Activated naive CD8-positive, alpha-beta T cell (primary cell): ENCODE data around the gene ACOXL.

ENCODE experiments used
- H3K27ac Mint-ChIP-seq: one replicate; pipeline ENCODE4 v1.8.0; 2021; ENCODE audit warnings: mixed read lengths
- H3K27me3 Mint-ChIP-seq: one replicate; pipeline ENCODE4 v1.8.0; 2021; ENCODE audit warnings: mixed read lengths
- H3K36me3 Mint-ChIP-seq: one replicate; pipeline ENCODE4 v1.8.0; 2021; ENCODE audit warnings: mixed read lengths
- H3K4me1 Mint-ChIP-seq: one replicate; pipeline ENCODE4 v1.8.0; 2021; ENCODE audit warnings: low read depth, mixed read lengths
- H3K4me3 Mint-ChIP-seq: one replicate; pipeline ENCODE4 v1.8.0; 2021; ENCODE audit warnings: mild to moderate bottlenecking, mixed read lengths
- H3K9me3 Mint-ChIP-seq: one replicate; pipeline ENCODE4 v1.8.0; 2021; ENCODE audit warnings: low read depth, mixed read lengths

Gene ACOXL

GRCh38 chr2:110788976-110789375 is 56.6 kb downstream of the ACOXL start:
- Mint-ChIP-seq H3K4me1 (no peaks in the 10 kb centered on the region), H3K36me3 (peaks cover 2% of the 10 kb centered on the region), H3K27ac (no peak overlapping the region), H3K27me3 (peaks cover 15% of the 10 kb centered on the region), H3K9me3 (peaks cover 4% of the 10 kb centered on the region), H3K4me3 (no peak overlapping the region)

- Mint-ChIP-seq H3K4me1 (no peaks in the 10 kb centered on the region), H3K27ac (no peak overlapping the region), H3K36me3 (peaks cover 2% of the 10 kb centered on the region), H3K9me3 (peaks cover 4% of the 10 kb centered on the region), H3K4me3 (no peak overlapping the region), H3K27me3 (peaks cover 18% of the 10 kb centered on the region)
Measured at GRCh38 chr2:110789706-110790105, 57.3 kb downstream of the ACOXL start.

- Mint-ChIP-seq H3K9me3 (no peaks in the 10 kb centered on the region), H3K27me3 (peaks cover 15% of the 10 kb centered on the region), H3K27ac (no peak overlapping the region), H3K4me3 (no peak overlapping the region), H3K36me3 (peaks cover under 1% of the 10 kb centered on the region), H3K4me1 (no peaks in the 10 kb centered on the region)
Measured at GRCh38 chr2:110790907-110791306, 58.5 kb downstream of the ACOXL start.

GRCh38 chr2:110791435-110791834 is 59.1 kb downstream of the ACOXL start:
- peaks cover 11% of the 10 kb centered on the region for H3K27me3 Mint-ChIP-seq
- no peaks in the 10 kb centered on the region for H3K4me1 Mint-ChIP-seq
- H3K36me3 Mint-ChIP-seq = no peaks in the 10 kb centered on the region
- H3K4me3 Mint-ChIP-seq = no peak overlapping the region
- no peaks in the 10 kb centered on the region for H3K9me3 Mint-ChIP-seq
- H3K27ac Mint-ChIP-seq = no peak overlapping the region

GRCh38 chr2:110793034-110793433 is 60.7 kb downstream of the ACOXL start:
- Mint-ChIP-seq H3K9me3 (no peaks in the 10 kb centered on the region), H3K27me3 (peaks cover 14% of the 10 kb centered on the region), H3K4me3 (no peak overlapping the region), H3K4me1 (no peaks in the 10 kb centered on the region), H3K36me3 (no peaks in the 10 kb centered on the region), H3K27ac (no peak overlapping the region)

- Mint-ChIP-seq H3K9me3 (no peaks in the 10 kb centered on the region), H3K27me3 (peaks cover 16% of the 10 kb centered on the region), H3K27ac (no peak overlapping the region), H3K4me3 (no peak overlapping the region), H3K36me3 (no peaks in the 10 kb centered on the region), H3K4me1 (no peaks in the 10 kb centered on the region)
Measured at GRCh38 chr2:110794390-110794789, 62.0 kb downstream of the ACOXL start.

GRCh38 chr2:110794951-110795350 is 62.6 kb downstream of the ACOXL start:
- Mint-ChIP-seq H3K4me1 (no peaks in the 10 kb centered on the region), H3K27ac (no peak overlapping the region), H3K36me3 (no peaks in the 10 kb centered on the region), H3K27me3 (peaks cover 21% of the 10 kb centered on the region), H3K4me3 (no peak overlapping the region), H3K9me3 (no peaks in the 10 kb centered on the region)

- no peaks in the 10 kb centered on the region for H3K36me3 Mint-ChIP-seq
- no peaks in the 10 kb centered on the region for H3K4me1 Mint-ChIP-seq
- no peak overlapping the region for H3K27ac Mint-ChIP-seq
- no peak overlapping the region for H3K4me3 Mint-ChIP-seq
- H3K27me3 Mint-ChIP-seq = peaks cover 25% of the 10 kb centered on the region
- no peaks in the 10 kb centered on the region for H3K9me3 Mint-ChIP-seq
Measured at GRCh38 chr2:110796716-110797301, 64.4 kb downstream of the ACOXL start.

- Mint-ChIP-seq H3K36me3 (no peaks in the 10 kb centered on the region), H3K9me3 (peaks cover 2% of the 10 kb centered on the region), H3K27ac (no peak overlapping the region), H3K27me3 (peaks cover 29% of the 10 kb centered on the region), H3K4me3 (no peak overlapping the region), H3K4me1 (peaks cover 2% of the 10 kb centered on the region)
Measured at GRCh38 chr2:110799376-110799775, 67.0 kb downstream of the ACOXL start.

- no peak overlapping the region for H3K4me3 Mint-ChIP-seq
- peaks cover 25% of the 10 kb centered on the region for H3K27me3 Mint-ChIP-seq
- peaks cover 4% of the 10 kb centered on the region for H3K9me3 Mint-ChIP-seq
- H3K36me3 Mint-ChIP-seq = no peaks in the 10 kb centered on the region
- H3K27ac Mint-ChIP-seq = no peak overlapping the region
- H3K4me1 Mint-ChIP-seq = peaks cover 14% of the 10 kb centered on the region
Measured at GRCh38 chr2:110800611-110801402, 68.4 kb downstream of the ACOXL start.

GRCh38 chr2:110802208-110802932 is 70.0 kb downstream of the ACOXL start:
- H3K36me3 Mint-ChIP-seq = no peaks in the 10 kb centered on the region
- H3K4me3 Mint-ChIP-seq = no peak overlapping the region
- peaks cover 22% of the 10 kb centered on the region for H3K27me3 Mint-ChIP-seq
- peaks cover 4% of the 10 kb centered on the region for H3K9me3 Mint-ChIP-seq
- H3K27ac Mint-ChIP-seq = no peak overlapping the region
- H3K4me1 Mint-ChIP-seq = peaks cover 14% of the 10 kb centered on the region

GRCh38 chr2:110804433-110804832 is 72.1 kb downstream of the ACOXL start:
- no peak overlapping the region for H3K4me3 Mint-ChIP-seq
- no peaks in the 10 kb centered on the region for H3K36me3 Mint-ChIP-seq
- H3K4me1 Mint-ChIP-seq = peaks cover 14% of the 10 kb centered on the region
- peaks cover 19% of the 10 kb centered on the region for H3K27me3 Mint-ChIP-seq
- H3K27ac Mint-ChIP-seq = no peak overlapping the region
- peaks cover 4% of the 10 kb centered on the region for H3K9me3 Mint-ChIP-seq

GRCh38 chr2:110804915-110805314 is 72.5 kb downstream of the ACOXL start:
- H3K9me3 Mint-ChIP-seq = peaks cover 4% of the 10 kb centered on the region
- peaks cover 14% of the 10 kb centered on the region for H3K4me1 Mint-ChIP-seq
- no peaks in the 10 kb centered on the region for H3K36me3 Mint-ChIP-seq
- no peak overlapping the region for H3K4me3 Mint-ChIP-seq
- H3K27me3 Mint-ChIP-seq = peaks cover 16% of the 10 kb centered on the region
- no peak overlapping the region for H3K27ac Mint-ChIP-seq

- Mint-ChIP-seq H3K4me1 (peaks cover 14% of the 10 kb centered on the region), H3K4me3 (no peak overlapping the region), H3K27me3 (peaks cover 13% of the 10 kb centered on the region), H3K36me3 (no peaks in the 10 kb centered on the region), H3K27ac (no peak overlapping the region), H3K9me3 (peaks cover 4% of the 10 kb centered on the region)
Measured at GRCh38 chr2:110805894-110806452, 73.6 kb downstream of the ACOXL start.

GRCh38 chr2:110807522-110807921 is 75.1 kb downstream of the ACOXL start:
- peaks cover 9% of the 10 kb centered on the region for H3K27me3 Mint-ChIP-seq
- H3K4me1 Mint-ChIP-seq = peaks cover 21% of the 10 kb centered on the region
- no peak overlapping the region for H3K4me3 Mint-ChIP-seq
- H3K36me3 Mint-ChIP-seq = no peaks in the 10 kb centered on the region
- peaks cover 4% of the 10 kb centered on the region for H3K9me3 Mint-ChIP-seq
- H3K27ac Mint-ChIP-seq = no peak overlapping the region
